A673 (cell line): Measurements from ENCODE around the gene NEK1. TPM values are rescaled to one million over a fixed set of nuclear protein-coding genes. Genes with fewer than 3 reads are reported as not detected.

Experiments
- BruUV-seq: library from RNA; stranded (reverse); fragments of 400-500 nt; replicated peaks from 2 replicates; lab custom pipeline; 2021; lab: Mats Ljungman, UMichigan
- CTCF ChIA-PET: fragments of 300-600 bp; sonication (Branson Sonifier 250); formaldehyde crosslinking; loops from one replicate; lab custom pipeline; 2022; ENCODE audit warnings: antibody characterized with exemption; lab: Charles Lee
- POLR2A ChIA-PET: fragments of 300-600 bp; sonication (Branson Sonifier 250); formaldehyde crosslinking; loops from one replicate; lab custom pipeline; 2022; ENCODE audit warnings: antibody characterized with exemption; ENCODE audit not compliant: low non-redundant PET; lab: Charles Lee
- DNase-seq: peaks from one replicate; pipeline ENCODE4 v3.0.0-alpha.2; 2015; ENCODE audit warnings: low spot score
- H3K27ac ChIP-seq: fragments of 200-600 bp; sonication (generic); 2 replicates; pipeline ENCODE4 v1.5.1; 2016; ENCODE audit warnings: mixed run types, low read depth, mild to moderate bottlenecking, mixed read lengths, antibody characterized with exemption, low read length; ENCODE audit not compliant: poor library complexity, severe bottlenecking
- H3K27me3 ChIP-seq: fragments of 200-600 bp; sonication (generic); replicated peaks from 2 replicates; pipeline ENCODE4 v1.6.1; 2017; ENCODE audit warnings: mixed run types, low read depth, mild to moderate bottlenecking, mixed read lengths, antibody characterized with exemption, low read length; ENCODE audit not compliant: insufficient read depth, poor library complexity
- H3K36me3 ChIP-seq: fragments of 200-600 bp; sonication (generic); 2 replicates; pipeline ENCODE4 v1.6.1; 2016; ENCODE audit warnings: mixed run types, mild to moderate bottlenecking, mixed read lengths, antibody characterized with exemption, low read length; ENCODE audit not compliant: insufficient read depth, poor library complexity, severe bottlenecking
- H3K4me1 ChIP-seq: fragments of 200-600 bp; sonication (generic); 2 replicates; pipeline ENCODE4 v1.6.1; 2017; ENCODE audit warnings: mixed run types, mild to moderate bottlenecking, mixed read lengths, antibody characterized with exemption, low read length; ENCODE audit not compliant: insufficient read depth, poor library complexity, severe bottlenecking
- H3K4me3 ChIP-seq: fragments of 200-600 bp; sonication (generic); 2 replicates; pipeline ENCODE4 v1.5.1; 2016; ENCODE audit warnings: low read depth, mixed run types, mild to moderate bottlenecking, mixed read lengths, low read length; ENCODE audit not compliant: poor library complexity, severe bottlenecking
- H3K9me3 ChIP-seq: fragments of 200-600 bp; sonication (generic); 2 replicates; pipeline ENCODE4 v1.6.1; 2016; ENCODE audit warnings: mixed run types, low read depth, mild to moderate bottlenecking, mixed read lengths, antibody characterized with exemption, low read length; ENCODE audit not compliant: poor library complexity, severe bottlenecking
- CTCF ChIP-seq: fragments of 300-800, 200-600 bp; sonication (generic); conservative IDR thresholded peaks from 2 replicates; pipeline ENCODE4 v1.5.1; 2017; ENCODE audit warnings: low read depth, mild to moderate bottlenecking, antibody characterized with exemption, low read length, moderate library complexity, mixed read lengths
- EZH2 ChIP-seq: fragments of 200-600 bp; sonication (generic); IDR thresholded peaks from 2 replicates; pipeline ENCODE4 v1.6.1; 2017; ENCODE audit warnings: borderline replicate concordance, low read depth, mild to moderate bottlenecking, mixed read lengths, antibody characterized with exemption, low read length; ENCODE audit not compliant: poor library complexity, severe bottlenecking
- intact Hi-C: fragments of 100-400 bp; cut with micrococcal nuclease; formaldehyde crosslinking; loops from one replicate; pipeline ENCODE4 v1.10.0; 2022; ENCODE audit not compliant: unreplicated experiment
- total RNA-seq: library from RNA; stranded (reverse); gene quantifications from 2 replicates; pipeline ENCODE4 v1.2.3, GENCODE V29; 2021

The NEK1 gene
- total RNA-seq, 1 experiment from 2014 or later = 12.9 TPM

- Histone ChIP-seq H3K4me3 (no peak overlapping the region), H3K27ac (no peak overlapping the region), H3K36me3 (no peaks in the 10 kb centered on the region), H3K27me3 (no peaks in the 10 kb centered on the region), H3K4me1 (no peaks in the 10 kb centered on the region), H3K9me3 (peaks cover 4% of the 10 kb centered on the region)
- DNase-seq = no peak
- ChIA-PET POLR2A (no interaction called here), CTCF (no interaction called here)
- intact Hi-C loops = no loop called here
- TF ChIP-seq CTCF (no peak), EZH2 (no peak)
- BruUV-seq = no TSS peak
These were observed 168.6 kb downstream of the NEK1 start for GRCh38 chr4:169443748-169444147.

- TF ChIP-seq CTCF (no peak), EZH2 (no peak)
- no TSS peak for BruUV-seq
- H3K9me3 ChIP-seq = peaks cover 4% of the 10 kb centered on the region
- no peak for DNase-seq
- intact Hi-C loops = no loop called here
- H3K27me3 ChIP-seq = no peaks in the 10 kb centered on the region
- POLR2A ChIA-PET = no interaction called here
- CTCF ChIA-PET = no interaction called here
- H3K36me3 ChIP-seq = no peaks in the 10 kb centered on the region
- no peaks in the 10 kb centered on the region for H3K4me1 ChIP-seq
- H3K4me3 ChIP-seq = no peak overlapping the region
- H3K27ac ChIP-seq = no peak overlapping the region
These were observed 171.9 kb downstream of the NEK1 start for GRCh38 chr4:169440446-169440845.

- intact Hi-C loops = no loop called here
- Histone ChIP-seq H3K27me3 (no peaks in the 10 kb centered on the region), H3K36me3 (no peaks in the 10 kb centered on the region), H3K4me1 (no peaks in the 10 kb centered on the region), H3K4me3 (no peak overlapping the region), H3K27ac (no peak overlapping the region), H3K9me3 (peaks cover 4% of the 10 kb centered on the region)
- ChIA-PET POLR2A (no interaction called here), CTCF (no interaction called here)
- no peak for DNase-seq
- no TSS peak for BruUV-seq
- TF ChIP-seq CTCF (no peak), EZH2 (no peak)
These were observed 173.1 kb downstream of the NEK1 start for GRCh38 chr4:169439244-169439643.
